ENCODE measurements around the gene RNF32.

RNF32 gene

DNA sequence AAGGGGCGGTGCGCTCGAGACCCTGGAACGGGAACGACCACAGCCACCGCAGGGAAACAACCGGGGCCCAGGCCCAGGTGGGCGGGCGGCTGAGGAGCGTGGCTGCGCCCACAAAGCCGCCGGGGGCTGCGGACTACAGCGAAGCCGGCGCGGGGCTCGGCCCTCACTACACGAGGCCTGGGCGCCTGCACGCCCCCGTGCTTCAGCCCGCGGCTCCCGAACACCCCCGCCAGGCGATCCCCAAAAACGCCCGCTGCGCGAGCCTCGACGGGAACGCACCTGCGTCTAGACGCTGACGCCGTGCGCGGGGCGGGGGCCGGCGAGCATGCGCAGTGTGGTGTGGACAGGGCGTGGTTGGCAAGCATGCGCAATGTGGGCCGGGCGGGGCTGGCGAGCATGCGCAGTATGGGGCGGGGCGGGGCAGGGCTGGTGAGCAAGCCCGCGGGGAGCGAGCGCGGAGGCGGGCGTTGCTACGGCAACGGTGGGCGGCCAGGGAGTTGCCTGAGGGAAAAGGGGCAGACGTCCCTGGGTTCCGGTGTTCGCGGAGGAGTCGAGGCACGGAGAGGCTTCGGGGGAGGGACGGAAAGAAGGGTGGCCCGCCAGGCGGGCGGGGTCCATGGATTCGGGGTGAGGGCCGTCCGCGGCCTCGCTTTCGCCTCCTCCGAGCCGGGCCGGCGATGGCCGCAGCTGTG is at the start of gene RNF32:
RNF32 (plus strand) TSS at position 518 of the 692 bp plus-strand sequence. CDS start 3,104 bp downstream, outside the sequence.
- in situ Hi-C loops (cut with MboI; ENCODE audit: low sequenced_read_pairs): no loop called here

DNA sequence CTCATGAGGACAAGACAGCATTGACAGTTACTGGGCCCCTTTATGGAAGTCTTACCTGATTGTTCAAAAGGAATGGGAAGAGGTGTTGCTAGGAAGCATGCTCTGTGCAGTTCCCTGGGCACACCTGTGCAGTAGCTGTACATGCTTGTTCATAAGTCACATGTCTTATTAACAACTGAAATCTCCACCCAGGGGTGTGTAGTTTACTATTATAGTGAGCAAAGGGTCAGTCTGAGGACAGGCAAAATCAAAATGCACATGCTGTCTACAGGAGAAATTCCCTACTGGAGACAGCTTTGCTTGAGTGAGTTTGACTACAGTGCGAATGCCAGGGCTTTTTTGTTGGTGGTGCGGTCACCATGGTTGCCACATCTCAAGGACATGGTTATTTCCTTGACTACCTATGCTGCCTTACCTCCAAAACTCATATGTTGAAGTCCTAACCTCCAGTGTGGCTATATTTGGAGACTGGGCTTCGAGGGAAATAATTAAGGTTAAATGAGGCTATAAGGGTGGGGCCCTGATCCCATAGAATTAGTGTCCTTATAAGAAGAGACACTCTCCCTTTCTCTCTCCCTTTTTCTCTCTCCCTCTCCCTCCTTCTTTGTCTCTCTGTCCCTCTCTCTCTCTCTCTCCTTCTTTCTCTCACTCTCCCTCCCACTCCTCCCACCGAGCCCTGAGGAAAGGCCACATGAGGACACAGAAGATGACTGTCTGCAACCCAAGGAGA is 48.3 kb upstream of the RNF32 start:
- in situ Hi-C loops (cut with MboI; ENCODE audit: low sequenced_read_pairs): no loop called here

DNA sequence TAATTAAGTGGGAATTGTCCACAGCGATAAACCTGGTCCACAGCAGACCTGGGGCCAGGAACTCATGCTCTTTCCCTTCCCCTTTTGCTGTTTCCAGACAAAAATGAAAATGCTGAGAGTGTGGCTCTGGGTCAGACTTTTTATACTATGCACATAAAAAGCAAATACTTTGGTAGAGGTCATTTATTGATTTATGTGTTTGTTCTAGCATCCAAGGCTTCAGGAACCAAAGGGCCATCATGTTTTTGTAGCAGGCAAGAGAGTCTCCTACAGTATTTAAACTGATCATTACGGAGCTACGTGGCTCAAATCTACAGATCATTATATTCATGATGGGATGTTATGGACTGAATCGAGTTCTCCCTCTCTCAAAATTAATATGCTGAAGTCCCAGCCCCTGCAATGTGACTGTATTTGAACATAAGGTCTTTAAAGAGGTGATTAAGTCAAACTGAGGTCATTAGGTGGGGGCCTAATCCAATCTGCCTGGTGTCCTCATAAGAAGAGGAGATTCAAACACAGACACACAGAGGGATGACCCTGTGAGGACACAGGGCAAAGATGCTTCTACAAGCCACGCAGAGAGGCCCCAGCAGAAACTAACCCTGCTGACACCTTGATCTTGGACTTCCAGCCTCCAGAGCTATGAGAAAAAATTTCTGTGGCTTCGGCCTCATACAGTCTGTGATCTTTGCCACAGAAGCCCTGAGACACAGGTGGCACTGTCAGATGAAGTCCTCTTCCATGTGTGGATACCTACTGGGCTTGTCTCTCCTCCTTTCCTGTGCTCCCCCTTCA is 46.1 kb upstream of the RNF32 start:
- in situ Hi-C loops (cut with MboI; ENCODE audit: low sequenced_read_pairs): no loop called here

DNA sequence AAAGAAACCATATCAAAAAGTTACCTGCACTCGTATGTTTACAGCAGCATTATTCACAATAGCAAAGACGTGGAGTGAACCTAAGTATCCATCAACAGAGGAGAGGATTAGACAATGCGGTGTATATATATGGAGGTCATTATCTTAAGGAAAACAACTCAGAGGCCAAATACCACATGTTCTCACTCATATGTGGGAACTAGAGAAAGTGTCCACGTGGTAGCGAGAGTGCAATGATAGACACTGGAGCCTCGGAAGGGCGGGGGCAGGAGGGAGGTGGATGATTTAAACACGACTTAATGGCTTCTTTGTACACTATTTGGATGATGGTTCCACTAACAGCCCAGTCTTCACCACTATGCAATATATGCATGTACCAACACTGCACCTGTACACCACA is 40.1 kb upstream of the RNF32 start:
- in situ Hi-C loops (cut with MboI; ENCODE audit: low sequenced_read_pairs): no loop called here

DNA sequence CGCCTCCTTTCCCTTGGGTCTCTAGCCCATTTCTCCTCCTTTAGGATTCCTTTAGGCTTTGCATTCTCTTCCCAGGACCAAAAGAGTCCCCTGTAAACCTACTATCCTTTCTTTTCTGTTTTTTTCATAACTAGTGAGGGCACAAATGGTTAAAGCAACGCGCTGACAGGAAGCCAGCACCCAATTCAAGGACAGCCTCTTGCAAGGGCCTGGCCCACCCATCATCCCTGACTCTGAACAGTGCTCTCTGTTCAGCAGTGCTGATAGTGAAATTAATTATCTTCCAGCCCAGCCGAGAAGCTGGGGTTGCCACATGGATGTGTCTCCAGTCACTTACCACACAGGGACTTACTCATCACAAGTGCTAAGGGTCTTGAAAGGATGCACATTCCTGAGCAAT is 38.3 kb upstream of the RNF32 start:
- in situ Hi-C loops (cut with MboI; ENCODE audit: low sequenced_read_pairs): no loop called here

DNA sequence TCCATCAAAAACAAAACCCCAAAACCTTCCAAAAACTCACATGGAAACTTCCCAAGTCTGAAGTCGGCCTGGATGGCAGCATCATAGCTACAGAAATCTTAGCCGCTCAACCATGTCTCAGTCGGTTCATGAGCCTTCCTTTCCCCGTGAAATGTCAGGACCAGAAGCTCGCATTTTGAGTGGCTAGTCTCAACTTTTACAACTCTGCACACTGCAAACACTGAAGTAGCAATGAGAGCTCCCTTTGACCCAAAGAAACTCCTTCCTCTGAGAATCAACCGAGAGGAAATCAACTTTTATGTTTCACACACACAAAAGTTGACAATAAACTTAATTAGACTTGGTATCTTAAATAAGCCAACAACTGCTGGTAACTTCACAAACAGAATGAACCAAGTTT is 37.6 kb upstream of the RNF32 start:
- in situ Hi-C loops (cut with MboI; ENCODE audit: low sequenced_read_pairs): no loop called here

DNA sequence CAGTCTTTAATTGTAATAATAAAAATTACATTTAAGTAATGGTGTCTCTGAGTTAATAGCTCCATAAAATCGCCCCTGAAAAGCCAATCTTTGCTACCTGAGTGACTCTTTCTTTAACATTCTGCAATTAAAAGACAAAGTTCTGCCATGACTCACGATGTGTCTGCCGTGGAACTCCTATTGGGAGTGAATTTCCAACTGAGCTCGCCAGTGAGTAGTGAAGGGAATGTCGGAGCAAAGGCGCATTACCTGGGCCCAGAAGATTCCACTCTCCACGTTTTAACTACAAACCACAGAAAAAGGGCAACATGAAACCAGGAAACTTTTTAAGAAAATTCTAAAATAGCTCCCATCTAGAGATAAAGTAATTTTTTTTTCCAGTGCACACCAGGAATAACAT is 36.9 kb upstream of the RNF32 start:
- in situ Hi-C loops (cut with MboI; ENCODE audit: low sequenced_read_pairs): no loop called here

DNA sequence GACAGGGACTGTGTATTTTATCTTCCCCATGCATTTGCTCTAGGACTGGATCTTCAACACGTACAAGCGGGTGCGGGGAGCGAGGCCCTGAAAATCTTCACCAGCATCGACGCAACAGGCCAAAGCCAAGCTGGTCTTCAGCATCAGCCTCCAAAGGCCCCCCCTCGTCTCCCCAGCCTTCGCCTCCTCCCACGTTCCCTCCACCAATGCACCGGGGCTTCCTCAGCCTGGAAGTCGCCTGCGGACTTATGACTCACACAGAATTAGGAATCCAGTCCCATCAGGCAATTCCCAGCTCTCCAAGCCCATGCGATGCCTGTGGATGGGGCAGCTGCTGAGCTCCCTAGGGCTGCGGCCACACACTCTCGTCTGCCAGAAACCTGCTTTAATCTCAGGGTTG is 36.3 kb upstream of the RNF32 start:
- in situ Hi-C loops (cut with MboI; ENCODE audit: low sequenced_read_pairs): no loop called here

DNA sequence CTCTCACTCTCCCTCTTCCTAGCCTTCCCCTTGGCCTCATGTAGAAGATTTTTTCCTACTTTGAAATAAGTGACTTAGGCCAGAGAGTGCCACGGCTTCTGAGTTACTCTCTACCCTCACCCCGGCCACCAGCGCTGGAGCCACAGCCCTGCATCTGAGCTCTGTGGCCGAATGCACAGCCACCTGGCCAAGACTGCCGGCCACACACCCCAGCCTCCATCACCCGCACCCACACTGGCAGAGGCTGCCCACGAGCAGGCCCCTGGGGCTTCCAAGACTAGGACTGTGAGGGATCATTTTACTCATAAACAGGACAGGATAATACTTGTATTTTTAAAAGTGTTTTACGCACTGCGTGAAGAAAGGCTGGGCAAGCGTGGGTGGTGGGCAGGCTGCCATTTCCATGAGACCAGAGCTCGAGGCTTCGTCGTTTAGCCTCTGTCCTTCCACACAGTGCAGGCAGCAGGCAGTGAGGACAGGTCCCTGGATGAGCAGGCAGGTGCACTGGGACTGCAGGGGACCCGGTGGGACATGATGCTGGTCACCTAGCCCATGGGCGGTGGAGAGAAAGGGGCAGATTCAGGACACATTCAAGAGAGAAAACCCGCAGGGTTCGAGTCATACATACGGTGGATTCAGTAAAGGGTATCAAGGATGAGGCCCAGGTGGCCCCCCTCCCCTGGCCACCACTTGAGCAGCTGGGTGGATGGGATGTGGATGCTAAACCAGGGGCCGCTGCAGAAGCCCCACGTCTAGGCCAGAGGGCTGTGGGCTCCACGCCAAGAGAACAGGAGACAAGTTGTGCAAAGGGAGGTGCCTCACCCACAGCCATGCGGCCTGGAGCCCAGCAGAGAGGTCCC is 35.5 kb upstream of the RNF32 start:
- in situ Hi-C loops (cut with MboI; ENCODE audit: low sequenced_read_pairs): no loop called here

DNA sequence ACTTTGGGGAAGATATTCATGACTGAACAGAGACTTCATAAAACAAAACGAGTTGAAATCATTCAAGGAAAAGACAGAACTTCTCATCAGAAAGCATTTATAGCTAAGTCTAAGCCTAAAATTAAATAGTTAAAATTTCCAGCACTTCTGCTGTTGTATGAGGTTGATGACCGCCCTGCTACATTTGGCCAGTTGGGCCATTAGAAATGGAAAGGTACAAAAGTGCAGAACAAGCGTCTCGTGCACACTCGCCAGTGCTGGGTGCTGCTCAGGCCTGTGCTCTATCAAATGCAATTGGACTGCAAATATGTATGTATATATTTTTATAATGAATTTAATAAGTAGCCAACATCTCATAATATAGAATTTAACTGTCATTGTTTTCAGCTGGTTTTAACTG is 34.4 kb upstream of the RNF32 start:
- in situ Hi-C loops (cut with MboI; ENCODE audit: low sequenced_read_pairs): no loop called here

DNA sequence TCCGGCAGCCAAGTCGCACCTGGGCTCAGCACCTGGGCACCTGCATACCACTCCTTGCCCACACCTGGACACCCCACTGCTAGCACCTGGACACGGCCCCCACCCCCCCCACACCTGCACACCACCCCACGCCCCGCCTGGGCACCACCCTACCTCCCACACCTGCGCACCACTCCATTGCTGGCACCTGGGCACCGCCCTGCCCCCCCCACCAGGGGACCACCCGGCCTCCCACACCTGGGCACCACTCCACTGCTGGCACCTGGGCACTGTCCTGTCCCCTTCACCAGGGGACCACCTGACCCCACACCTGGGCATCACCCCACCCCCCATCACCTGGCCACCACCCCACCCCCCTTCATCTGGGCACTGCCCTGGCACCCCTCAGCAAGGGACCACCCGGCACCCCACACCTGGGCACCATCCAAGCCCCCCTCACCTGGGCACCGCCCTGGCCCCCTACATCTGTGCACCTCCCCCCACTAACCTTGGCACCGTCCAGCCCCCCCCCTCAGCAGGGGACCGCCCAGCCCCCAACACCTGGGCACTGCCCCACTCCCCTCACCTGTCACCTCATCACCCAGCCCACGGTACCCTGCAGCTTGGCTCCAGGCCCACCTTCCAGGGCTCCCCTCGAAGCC is 33.8 kb upstream of the RNF32 start:
- in situ Hi-C loops (cut with MboI; ENCODE audit: low sequenced_read_pairs): no loop called here

DNA sequence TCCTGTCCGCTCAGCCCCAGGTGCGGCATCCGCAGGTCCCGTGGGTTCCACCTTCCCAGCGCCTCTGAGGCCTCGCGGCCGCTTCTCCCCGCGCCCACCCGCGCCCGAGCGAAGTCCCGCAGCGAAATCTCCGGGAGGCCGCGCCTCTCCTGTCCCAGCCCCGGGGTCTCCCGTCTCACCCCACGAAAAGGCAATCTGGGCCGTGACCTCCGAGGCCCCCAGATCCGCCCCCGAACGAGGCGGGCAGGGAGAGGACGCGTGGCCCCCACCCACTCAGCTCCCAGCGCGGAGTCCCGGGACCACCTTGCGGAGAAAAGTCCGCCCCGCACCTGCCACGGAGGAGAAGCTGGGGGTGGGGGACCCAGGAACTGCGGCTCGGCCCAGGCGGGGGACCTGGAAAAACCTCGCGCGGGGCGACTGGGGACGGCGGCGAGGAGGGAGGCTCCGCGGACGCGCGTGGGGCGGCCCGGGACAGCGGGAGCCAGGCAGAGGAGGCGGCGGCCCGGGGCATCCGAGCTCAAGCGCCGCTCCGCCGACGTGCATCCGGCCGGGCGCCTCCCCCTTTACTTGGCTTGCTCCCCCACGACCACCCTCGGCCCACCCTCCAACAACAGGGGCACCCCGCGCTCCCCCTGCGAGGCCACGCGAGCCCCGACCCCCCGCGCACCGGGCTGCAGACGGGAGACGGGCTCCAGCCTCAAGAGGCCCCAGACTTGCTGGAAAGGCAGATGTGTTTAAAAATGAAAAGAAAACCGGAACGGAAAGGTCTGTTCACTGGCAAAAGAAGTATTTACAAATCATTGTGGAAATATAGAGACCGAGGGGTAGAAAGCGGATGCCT is 33.0 kb upstream of the RNF32 start:
- in situ Hi-C loops (cut with MboI; ENCODE audit: low sequenced_read_pairs): no loop called here

DNA sequence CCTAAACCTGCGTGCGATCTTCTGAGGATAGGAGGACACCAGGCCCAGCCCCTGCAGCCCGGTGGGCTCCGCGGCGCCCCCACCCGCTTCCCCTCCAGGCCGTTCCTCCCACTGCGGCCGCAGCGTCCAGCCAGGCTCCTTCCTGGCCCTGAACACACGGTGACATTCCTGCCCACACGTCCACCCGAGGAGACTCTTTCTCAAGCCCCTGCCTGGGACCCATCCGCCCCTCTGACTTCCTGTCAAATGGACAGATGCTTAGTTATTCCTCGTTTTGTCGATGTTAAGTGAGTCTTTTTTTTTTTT is 32.4 kb upstream of the RNF32 start:
- in situ Hi-C loops (cut with MboI; ENCODE audit: low sequenced_read_pairs): no loop called here

DNA sequence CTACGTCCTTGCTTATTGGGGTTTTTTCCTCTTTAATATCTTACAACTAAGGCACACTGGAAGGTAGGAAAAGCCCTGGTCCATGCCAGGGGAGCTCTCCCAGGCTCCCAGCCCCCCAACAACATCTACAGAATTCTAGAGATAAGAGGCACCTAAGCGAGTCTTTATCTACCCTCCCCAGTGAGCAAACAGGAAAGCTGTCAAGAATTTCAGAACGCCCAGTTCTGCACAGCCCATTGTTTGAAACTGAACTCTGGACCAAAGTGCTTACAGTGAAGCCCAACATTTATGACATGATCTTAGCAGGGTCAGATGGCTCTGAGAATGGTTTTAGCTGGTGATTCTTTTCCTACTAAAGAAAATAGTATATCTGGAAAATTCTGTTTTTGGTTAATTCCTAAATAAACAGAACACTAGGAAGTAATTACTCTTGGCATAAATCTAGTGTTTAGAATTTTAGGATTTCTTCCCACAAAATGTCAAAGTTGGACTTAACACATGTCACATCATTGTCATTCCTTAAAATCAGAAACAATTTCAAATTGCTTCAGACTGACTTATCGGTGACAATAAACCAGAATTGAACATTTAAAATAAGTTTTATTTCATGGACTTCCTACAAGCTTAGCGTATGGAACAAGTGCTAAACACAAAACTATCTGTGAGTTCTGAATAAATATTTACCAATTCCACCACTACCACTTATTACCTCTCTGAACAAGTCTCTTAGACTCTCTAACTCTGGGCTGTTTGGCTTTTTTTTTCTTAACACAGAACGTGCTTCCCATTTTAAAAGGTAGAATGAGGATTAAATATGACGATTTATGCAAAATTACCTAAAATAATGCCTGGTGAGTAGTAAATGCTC is 31.3 kb upstream of the RNF32 start:
- in situ Hi-C loops (cut with MboI; ENCODE audit: low sequenced_read_pairs): no loop called here

DNA sequence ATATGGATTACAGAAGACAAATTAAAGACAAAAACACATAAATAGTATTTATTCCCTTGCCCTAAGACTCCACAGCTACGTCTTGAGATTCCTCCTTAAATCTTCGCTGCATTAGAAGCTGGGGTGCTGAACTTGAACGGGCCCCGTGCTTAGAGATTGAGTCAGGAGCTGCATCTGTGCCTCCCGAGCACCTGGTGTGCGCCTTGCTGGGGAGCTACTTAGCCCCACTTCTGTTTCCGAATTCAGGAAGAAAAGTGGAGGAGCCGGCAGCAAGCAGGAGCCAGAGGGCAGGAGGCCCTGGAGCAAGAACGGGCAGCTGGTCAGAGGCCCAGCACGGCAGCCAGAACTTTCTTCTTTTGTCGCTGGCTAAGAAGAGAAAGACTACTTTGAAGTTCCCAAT is 30.4 kb upstream of the RNF32 start:
- in situ Hi-C loops (cut with MboI; ENCODE audit: low sequenced_read_pairs): no loop called here

DNA sequence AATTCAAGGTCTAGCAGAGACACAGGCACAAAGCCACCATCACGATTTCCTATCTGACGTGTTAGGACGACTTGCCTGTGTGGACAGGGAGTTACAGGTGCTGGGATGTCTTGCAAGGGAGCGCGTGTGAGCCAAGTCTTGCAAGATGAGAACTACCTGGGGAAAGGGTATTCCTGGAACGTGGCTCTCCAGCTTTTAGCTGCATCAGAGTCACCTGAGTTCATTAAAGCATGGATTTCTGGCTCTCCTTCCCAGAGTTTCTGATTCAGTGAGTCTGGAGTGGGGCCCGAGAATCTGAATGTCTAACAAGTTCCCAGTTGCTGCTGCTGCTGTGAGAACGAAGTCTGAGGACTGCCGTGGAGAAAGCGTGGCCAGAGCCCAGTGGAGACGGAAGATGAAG is 30.0 kb upstream of the RNF32 start:
- in situ Hi-C loops (cut with MboI; ENCODE audit: low sequenced_read_pairs): no loop called here

DNA sequence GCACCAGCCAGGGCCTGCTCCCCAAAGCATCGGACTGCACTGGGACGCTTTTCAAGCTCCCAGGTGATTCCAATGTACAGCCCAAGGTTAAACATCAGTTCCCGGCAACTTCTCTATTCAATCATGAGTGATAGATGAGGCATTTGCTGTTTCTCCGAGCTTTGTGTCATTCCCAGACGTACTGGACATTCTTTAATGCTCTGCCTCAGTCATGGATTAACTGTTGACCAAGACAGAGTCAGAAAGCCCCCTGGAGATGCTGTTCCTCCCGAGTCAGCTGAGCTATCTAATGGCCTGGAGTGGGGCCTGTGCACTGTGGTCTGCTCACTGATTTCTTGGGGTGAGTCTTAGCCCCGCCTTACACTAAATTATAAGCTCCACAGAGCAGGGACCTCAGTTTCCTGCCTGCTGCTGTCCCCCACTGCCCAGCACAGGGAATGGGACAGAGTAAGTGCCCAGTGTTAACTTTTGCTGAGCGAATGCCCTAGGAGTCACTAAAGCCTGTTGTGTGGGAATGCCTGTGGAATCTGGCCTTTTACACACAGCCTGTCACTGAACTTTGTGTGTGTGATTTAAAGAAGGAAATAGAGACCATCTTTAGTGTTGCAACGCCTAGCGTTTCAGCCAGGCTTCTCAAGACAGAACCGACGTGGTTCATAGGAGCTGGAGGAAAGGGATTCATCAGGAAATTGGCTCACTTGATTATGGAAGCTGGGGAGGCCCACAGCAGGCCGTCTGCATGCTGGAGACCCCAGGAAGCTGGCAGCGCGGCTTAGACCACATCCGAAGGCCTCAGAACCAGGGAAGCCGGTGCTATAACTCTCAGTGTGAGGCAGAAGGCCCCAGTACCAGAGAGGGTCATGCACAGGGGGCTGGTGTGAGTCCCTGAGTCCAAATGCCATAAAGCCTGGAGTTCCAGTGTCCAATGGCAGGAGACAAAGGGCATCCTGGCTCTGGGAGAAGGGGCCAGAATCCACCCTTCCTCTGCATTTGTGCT is 29.3 kb upstream of the RNF32 start:
- in situ Hi-C loops (cut with MboI; ENCODE audit: low sequenced_read_pairs): no loop called here

DNA sequence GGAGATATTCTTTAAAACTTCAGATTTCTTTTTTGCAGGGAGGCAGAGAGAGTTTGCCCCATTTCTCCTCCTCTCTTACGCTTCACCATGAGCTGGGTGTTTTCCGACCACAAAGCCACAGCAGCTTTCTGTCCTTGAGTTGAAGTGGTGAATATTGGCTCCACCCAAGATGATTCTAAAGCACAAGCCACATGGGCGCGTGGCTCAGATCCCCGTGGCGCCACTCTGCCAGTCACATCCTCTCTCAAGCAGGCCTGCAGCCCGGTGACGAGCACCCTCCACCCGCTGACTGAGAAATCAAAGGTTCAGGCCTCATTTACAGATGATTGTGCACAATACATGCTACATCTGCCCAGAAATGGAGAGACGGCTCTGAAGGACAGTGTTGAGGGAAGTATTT is 27.6 kb upstream of the RNF32 start:
- in situ Hi-C loops (cut with MboI; ENCODE audit: low sequenced_read_pairs): no loop called here

Measured in HL-60/S4 treated with retinoic acid at 250 ng/mL for 4 days and 3 days (cell line).